Astrocyte (in vitro differentiated cells and primary cell): ENCODE results near the gene PRSS53. TPM values are rescaled to one million over a fixed set of nuclear protein-coding genes. Genes with fewer than 3 reads are reported as not detected.

Experiments
- DNase-seq: peaks from one replicate; pipeline ENCODE4 v3.0.0-alpha.2; 2010; ENCODE audit warnings: low read depth
- FAIRE-seq: peaks from 2 replicates; lab custom pipeline; 2011; peaks lifted over from hg19 to GRCh38; lab: Jason Lieb, UNC
- H2AFZ ChIP-seq: 2 replicates; pipeline ENCODE4 v1.6.0; 2012; ENCODE audit warnings: low read depth, low read length, inconsistent platforms
- H3K27ac ChIP-seq: 2 replicates; pipeline ENCODE4 v1.5.1; 2011; ENCODE audit warnings: low read depth, low read length, inconsistent platforms
- H3K27me3 ChIP-seq: 2 replicates; pipeline ENCODE4 v1.6.0; 2011; ENCODE audit warnings: low read length, inconsistent platforms; ENCODE audit not compliant: insufficient read depth
- H3K36me3 ChIP-seq: 2 replicates; pipeline ENCODE4 v1.5.1; 2011; ENCODE audit warnings: low read length, inconsistent platforms; ENCODE audit not compliant: insufficient read depth
- H3K4me1 ChIP-seq: 2 replicates; pipeline ENCODE4 v1.5.1; 2011; ENCODE audit warnings: low read length, inconsistent platforms; ENCODE audit not compliant: insufficient read depth
- H3K4me2 ChIP-seq: 2 replicates; pipeline ENCODE4 v1.6.0; 2012; ENCODE audit warnings: low read length, inconsistent platforms
- H3K4me3 ChIP-seq: 2 replicates; pipeline ENCODE4 v1.5.1; 2011; ENCODE audit warnings: low read depth, mild to moderate bottlenecking, low read length, inconsistent platforms; ENCODE audit not compliant: insufficient read depth
- H3K79me2 ChIP-seq: 2 replicates; pipeline ENCODE4 v1.6.0; 2012; ENCODE audit warnings: mild to moderate bottlenecking, low read length, inconsistent platforms; ENCODE audit not compliant: insufficient read depth
- H3K9ac ChIP-seq: 2 replicates; pipeline ENCODE4 v1.6.0; 2012; ENCODE audit warnings: mild to moderate bottlenecking, low read length, inconsistent platforms
- H3K9me3 ChIP-seq: 2 replicates; pipeline ENCODE4 v1.5.1; 2012; ENCODE audit warnings: low read depth, mild to moderate bottlenecking, low read length, inconsistent platforms; ENCODE audit not compliant: insufficient read depth
- H4K20me1 ChIP-seq: 2 replicates; pipeline ENCODE4 v1.6.0; 2012; ENCODE audit warnings: low read length, inconsistent platforms; ENCODE audit not compliant: insufficient read depth
- H3K27ac Mint-ChIP-seq: one replicate; pipeline ENCODE4 v1.8.0; 2021; ENCODE audit warnings: mild to moderate bottlenecking, mixed read lengths; ENCODE audit not compliant: unreplicated experiment
- H3K27me3 Mint-ChIP-seq: one replicate; pipeline ENCODE4 v1.8.0; 2021; ENCODE audit warnings: low read depth, mixed read lengths; ENCODE audit not compliant: unreplicated experiment
- H3K36me3 Mint-ChIP-seq: one replicate; pipeline ENCODE4 v1.8.0; 2021; ENCODE audit warnings: low read depth, mixed read lengths; ENCODE audit not compliant: unreplicated experiment
- H3K4me1 Mint-ChIP-seq: one replicate; pipeline ENCODE4 v1.8.0; 2021; ENCODE audit warnings: low read depth, mixed read lengths; ENCODE audit not compliant: unreplicated experiment
- H3K4me3 Mint-ChIP-seq: one replicate; pipeline ENCODE4 v1.8.0; 2021; ENCODE audit warnings: mild to moderate bottlenecking, moderate library complexity, mixed read lengths; ENCODE audit not compliant: unreplicated experiment
- H3K9me3 Mint-ChIP-seq: one replicate; pipeline ENCODE4 v1.8.0; 2021; ENCODE audit warnings: mild to moderate bottlenecking, mixed read lengths; ENCODE audit not compliant: unreplicated experiment
- CTCF ChIP-seq: IDR thresholded peaks from 2 replicates; pipeline ENCODE4 v1.5.1; 2011; ENCODE audit warnings: low read depth, mild to moderate bottlenecking, inconsistent platforms, low read length, moderate library complexity; ENCODE audit not compliant: insufficient read depth
- EZH2 ChIP-seq: IDR thresholded peaks from 2 replicates; pipeline ENCODE4 v1.6.1; 2012; ENCODE audit warnings: mild to moderate bottlenecking, low read length, inconsistent platforms; ENCODE audit not compliant: insufficient read depth
- total RNA-seq: library from RNA; stranded (reverse); gene quantifications from 2 replicates; pipeline ENCODE4 v1.2.1, GENCODE V29; 2021

Gene PRSS53
- total RNA-seq, 1 donor from 2014 or later: 7.1 TPM

GRCh38 chr16:31038993-31039392 is 49.8 kb downstream of the PRSS53 start:
- Mint-ChIP-seq H3K36me3 (peaks cover 28% of the 10 kb centered on the region), H3K9me3 (no peaks in the 10 kb centered on the region), H3K4me3 (no peak overlapping the region), H3K27ac (no peak overlapping the region), H3K4me1 (peaks cover 5% of the 10 kb centered on the region), H3K27me3 (no peaks in the 10 kb centered on the region)
- H4K20me1 ChIP-seq: peaks cover 27% of the 10 kb centered on the region
- H3K9ac ChIP-seq: no peak overlapping the region
- DNase-seq (no peak), FAIRE-seq (no peak)
- H3K36me3 ChIP-seq: peaks cover 14% of the 10 kb centered on the region
- no peaks in the 10 kb centered on the region for H3K9me3 ChIP-seq
- no peaks in the 10 kb centered on the region for H3K27me3 ChIP-seq
- no peak overlapping the region for H3K27ac ChIP-seq
- no peak for TF ChIP-seq EZH2
- peaks cover 19% of the 10 kb centered on the region for H3K79me2 ChIP-seq
- peaks cover 6% of the 10 kb centered on the region for H3K4me1 ChIP-seq
- H2AFZ ChIP-seq: no peak overlapping the region
- H3K4me3 ChIP-seq: no peak overlapping the region
- H3K4me2 ChIP-seq: no peak overlapping the region

GRCh38 chr16:31036691-31037090 is 52.1 kb downstream of the PRSS53 start:
- DNase-seq (no peak), FAIRE-seq (no peak)
- H3K9me3 ChIP-seq: no peaks in the 10 kb centered on the region
- H3K9ac ChIP-seq: no peak overlapping the region
- no peak for TF ChIP-seq EZH2
- no peak for TF ChIP-seq CTCF
- no peak overlapping the region for H3K27ac ChIP-seq
- peaks cover 24% of the 10 kb centered on the region for H3K79me2 ChIP-seq
- no peaks in the 10 kb centered on the region for H3K9me3 Mint-ChIP-seq
- no peak overlapping the region for H3K4me2 ChIP-seq
- H3K4me3 ChIP-seq: no peak overlapping the region
- H3K4me1 Mint-ChIP-seq: peaks cover 16% of the 10 kb centered on the region
- H3K27me3 Mint-ChIP-seq: no peaks in the 10 kb centered on the region
- H3K27ac Mint-ChIP-seq: no peak overlapping the region
- peaks cover 19% of the 10 kb centered on the region for H4K20me1 ChIP-seq
- peaks cover 10% of the 10 kb centered on the region for H3K36me3 ChIP-seq
- H3K36me3 Mint-ChIP-seq: peaks cover 20% of the 10 kb centered on the region
- no peaks in the 10 kb centered on the region for H3K27me3 ChIP-seq
- H3K4me1 ChIP-seq: peaks cover 12% of the 10 kb centered on the region
- H3K4me3 Mint-ChIP-seq: no peak overlapping the region
- no peak overlapping the region for H2AFZ ChIP-seq

- peaks cover 12% of the 10 kb centered on the region for H3K4me1 ChIP-seq
- Mint-ChIP-seq H3K36me3 (peaks cover 11% of the 10 kb centered on the region), H3K9me3 (no peaks in the 10 kb centered on the region), H3K27me3 (no peaks in the 10 kb centered on the region), H3K4me1 (peaks cover 18% of the 10 kb centered on the region), H3K4me3 (peak overlapping the region; percentile 94), H3K27ac (peak overlapping the region; percentile 95)
- TF ChIP-seq CTCF (no peak), EZH2 (no peak)
- peaks cover 3% of the 10 kb centered on the region for H3K36me3 ChIP-seq
- peak; percentile 43 for DNase-seq
- H3K4me3 ChIP-seq: peak overlapping the region; percentile 93
- H3K27ac ChIP-seq: peak overlapping the region; percentile 94
- peak overlapping the region; percentile 92 for H3K9ac ChIP-seq
- peaks cover 24% of the 10 kb centered on the region for H3K79me2 ChIP-seq
- peak overlapping the region; percentile 73 for H2AFZ ChIP-seq
- no peaks in the 10 kb centered on the region for H3K27me3 ChIP-seq
- H3K9me3 ChIP-seq: no peaks in the 10 kb centered on the region
- H4K20me1 ChIP-seq: peaks cover 19% of the 10 kb centered on the region
- peak overlapping the region; percentile 95 for H3K4me2 ChIP-seq
- no peak for FAIRE-seq
Observed at GRCh38 chr16:31033709-31034492, 54.8 kb downstream of the PRSS53 start.

Other genes with a start within 250 kb of the PRSS53 start
- 37.7 and 40.7 TPM in 2 replicates for gene BCL7C, start 194.9 kb downstream of the PRSS53 start, total RNA-seq
- gene CTF1, start 192.3 kb downstream of the PRSS53 start, total RNA-seq: 5.2 and 5.9 TPM in 2 replicates
- gene FBXL19, start 165.4 kb downstream of the PRSS53 start, total RNA-seq: 42.3 and 42.5 TPM in 2 replicates
- 21.1 and 22.6 TPM in 2 replicates for gene ORAI3, start 139.9 kb downstream of the PRSS53 start, total RNA-seq
- gene SETD1A, start 131.2 kb downstream of the PRSS53 start, total RNA-seq: 15.4 and 18.7 TPM in 2 replicates
- gene HSD3B7, start 103.7 kb downstream of the PRSS53 start, total RNA-seq: 8.3 and 9.0 TPM in 2 replicates
- gene STX1B, start 78.3 kb downstream of the PRSS53 start, total RNA-seq: 10.7 and 11.0 TPM in 2 replicates
- gene STX4, start 55.4 kb downstream of the PRSS53 start, total RNA-seq: 54.9 and 56.0 TPM in 2 replicates
- gene ZNF668, start 14.7 kb downstream of the PRSS53 start, total RNA-seq: 18.6 and 21.6 TPM in 2 replicates
- gene ZNF646, start 14.5 kb downstream of the PRSS53 start, total RNA-seq: 16.5 and 17.2 TPM in 2 replicates
- 133 and 156 TPM in 2 replicates for gene VKORC1, start 5.9 kb upstream of the PRSS53 start, total RNA-seq
- 44.9 and 47.7 TPM in 2 replicates for gene BCKDK, start 19.4 kb upstream of the PRSS53 start, total RNA-seq
- 27.3 and 33.5 TPM in 2 replicates for gene KAT8, start 28.7 kb upstream of the PRSS53 start, total RNA-seq
- gene PRSS8, start 46.8 kb upstream of the PRSS53 start, total RNA-seq: 3.9 and 9.5 TPM in 2 replicates
- gene PRSS36, start 61.1 kb upstream of the PRSS53 start, total RNA-seq: 0.19 and 0.41 TPM in 2 replicates
- 250 and 309 TPM in 2 replicates for gene FUS, start 91.2 kb upstream of the PRSS53 start, total RNA-seq
- 7.3 and 9.0 TPM in 2 replicates for gene PYCARD, start 113.8 kb upstream of the PRSS53 start, total RNA-seq
- not detected in 2 replicates for gene TRIM72, start 125.2 kb upstream of the PRSS53 start, total RNA-seq
- not detected in 2 replicates for gene PYDC1, start 128.2 kb upstream of the PRSS53 start, total RNA-seq
- 0.20 TPM in 1 of 2 replicates, not detected in the other for gene ITGAM, start 171.0 kb upstream of the PRSS53 start, total RNA-seq